Activated naive CD4-positive, alpha-beta T cell treated with anti-CD3 and anti-CD28 coated beads, Interleukin-2, amount 50 U/mL, for 72 hours (primary cell): ENCODE measurements around the gene MADD. TPM values are rescaled to one million over a fixed set of nuclear protein-coding genes. Genes with fewer than 3 reads are reported as not detected.

Experiments used
- ATAC-seq, 2 donors: fragments of 150-1000 bp; cut with Tn5 transposase; 2 replicates each; pipeline ENCODE4 v1.10.0; 2021; ENCODE audit warnings: mild to moderate bottlenecking in 2 of 2, moderate library complexity in 2 of 2
- DNase-seq, 2 donors: peaks; one replicate each; pipeline ENCODE4 v3.0.0; 2021 to 2022; ENCODE audit warnings: low spot score in 2 of 2
- H3K27ac Mint-ChIP-seq, 2 donors: one replicate each; pipeline ENCODE4 v1.8.0; 2022; ENCODE audit warnings: mild to moderate bottlenecking in 2 of 2, mixed read lengths in 2 of 2
- H3K36me3 Mint-ChIP-seq, 2 donors: one replicate each; pipeline ENCODE4 v1.8.0; 2022; ENCODE audit warnings: mixed read lengths in 2 of 2
- H3K9me3 Mint-ChIP-seq, 2 donors: one replicate each; pipeline ENCODE4 v1.8.0; 2022; ENCODE audit warnings: mixed read lengths in 2 of 2
- total RNA-seq, 2 donors: library from RNA; stranded (reverse); gene quantifications; one replicate each; pipeline ENCODE4 v1.2.3, GENCODE V29; 2022

The MADD gene
- total RNA-seq, 2 donors from 2014 or later, result 68.9 to 140 TPM

GRCh38 chr11:47352556-47352955, 82.6 kb downstream of the MADD start, which contains the start of gene MYBPC3:
Gene MYBPC3, minus strand, starts transcription at chr11:47352702. Its CDS starts 55 bp downstream, at chr11:47352647.
- Mint-ChIP-seq H3K27ac (peak within 1 kb of the TSS in 1 of 2 donors; percentile 44), H3K9me3 (no peaks in the 10 kb centered on the region), H3K36me3 (no peaks in the 10 kb centered on the region)
- ATAC-seq (no peak), DNase-seq (no peak)

DNA sequence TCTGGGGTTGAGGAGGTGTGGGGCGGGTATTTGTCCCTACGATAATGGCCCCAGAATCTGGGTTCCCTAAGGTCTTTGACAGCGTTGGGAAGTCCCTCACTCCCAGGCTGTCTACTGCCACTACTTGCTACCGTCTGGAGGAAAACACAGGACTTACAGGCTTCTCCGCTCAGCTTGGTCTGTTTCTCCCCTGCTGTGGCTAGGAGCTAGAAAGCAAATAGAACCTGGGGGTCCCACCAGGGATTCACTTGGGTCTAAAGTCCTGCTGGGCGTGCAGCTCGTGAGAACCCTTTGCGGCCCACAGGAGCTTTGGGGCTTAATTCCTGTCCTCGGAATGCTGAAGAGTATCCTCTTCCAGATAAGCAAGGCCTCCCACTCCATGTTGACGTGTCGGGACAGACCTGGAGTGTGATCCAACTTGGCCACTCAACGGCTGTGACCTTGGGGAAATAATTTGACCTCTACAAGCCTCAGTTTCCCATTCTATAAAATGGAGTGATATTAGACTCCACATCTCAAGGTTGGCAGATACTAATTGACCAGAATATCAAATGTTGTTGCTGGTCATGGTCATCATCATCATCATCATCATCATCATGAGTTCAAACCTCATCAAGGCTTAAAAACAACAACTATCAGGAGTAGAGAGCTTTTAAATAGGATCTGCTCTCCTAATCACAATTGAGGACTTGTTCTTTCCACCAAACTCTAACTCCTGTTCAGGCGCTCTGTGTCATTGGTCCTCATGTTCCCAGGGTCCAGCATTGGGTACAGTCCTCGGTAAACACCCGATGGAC, 84.2 kb downstream of the MADD start:
- H3K9me3 Mint-ChIP-seq, result no peaks in the 10 kb centered on the region
- DNase-seq (no peak), ATAC-seq (no peak)
- H3K36me3 Mint-ChIP-seq, result no peaks in the 10 kb centered on the region
- no peak overlapping the region for H3K27ac Mint-ChIP-seq

DNA sequence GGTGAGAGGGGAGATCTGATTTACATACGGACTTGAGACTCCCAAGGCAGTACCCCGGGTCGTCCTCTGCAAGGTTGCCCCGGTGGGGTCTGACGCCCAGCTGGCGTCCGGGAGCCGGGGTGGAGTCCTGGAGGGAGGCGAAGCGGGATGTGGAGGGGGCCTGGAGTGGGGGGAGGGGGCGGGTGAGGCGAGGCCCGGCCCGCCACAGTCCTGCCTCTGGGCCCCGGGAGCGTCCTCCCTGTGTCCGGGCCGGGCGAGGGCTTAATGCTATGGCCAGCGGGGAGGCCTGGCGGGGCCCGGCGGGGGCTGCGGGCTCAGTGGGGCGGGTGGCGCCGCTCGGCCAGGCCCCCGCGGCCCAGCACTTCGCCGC, 85.0 kb downstream of the MADD start:
- ATAC-seq, result no peak
- no peak for DNase-seq
- Mint-ChIP-seq H3K27ac (no peak overlapping the region), H3K9me3 (no peaks in the 10 kb centered on the region), H3K36me3 (no peaks in the 10 kb centered on the region)

DNA sequence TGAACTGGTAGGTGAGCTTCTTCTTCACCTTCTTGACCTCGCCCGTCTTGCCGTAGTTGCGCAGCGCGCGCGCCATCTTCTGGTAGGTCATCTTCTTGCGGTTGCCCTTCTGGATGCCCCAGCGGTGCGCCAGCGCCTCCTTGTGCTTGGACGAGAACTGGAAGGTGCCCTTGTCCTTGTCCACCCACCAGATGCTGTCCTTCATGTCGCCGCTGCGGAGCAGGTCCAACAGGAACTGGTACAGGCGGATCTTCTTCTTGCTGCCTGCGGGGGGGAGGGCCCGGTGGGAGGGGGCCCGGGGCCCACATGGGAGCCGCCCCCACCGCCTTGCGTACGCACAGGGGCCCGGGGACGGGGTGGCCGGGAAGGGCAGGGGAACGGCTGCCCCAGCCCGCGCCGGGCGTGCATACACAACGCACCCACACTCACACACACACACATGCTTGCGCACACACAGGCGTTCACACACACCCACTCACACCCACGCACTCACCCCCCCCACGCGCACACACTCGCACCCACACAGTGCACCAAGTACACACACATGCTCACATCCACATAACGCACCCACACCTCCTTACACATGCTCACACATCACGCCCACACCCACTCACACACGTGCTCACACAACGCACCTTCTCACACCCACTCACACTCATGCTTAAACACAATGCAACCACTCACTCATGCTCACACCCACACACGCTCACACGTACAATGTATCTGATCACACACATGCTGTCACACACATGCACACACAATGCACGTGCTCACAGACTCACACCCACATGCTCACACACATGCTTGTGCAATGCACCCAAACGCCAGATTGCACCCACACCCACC, 85.6 kb downstream of the MADD start:
- DNase-seq, result peak in 1 of 2 donors; percentile 73
- H3K9me3 Mint-ChIP-seq, result no peaks in the 10 kb centered on the region
- peak; percentile 28 to 65 for ATAC-seq
- H3K27ac Mint-ChIP-seq, result no peak overlapping the region
- H3K36me3 Mint-ChIP-seq, result no peaks in the 10 kb centered on the region

- Mint-ChIP-seq H3K36me3 (no peaks in the 10 kb centered on the region), H3K9me3 (no peaks in the 10 kb centered on the region), H3K27ac (no peak overlapping the region)
- no peak for DNase-seq
- ATAC-seq, result no peak
Measured at GRCh38 chr11:47356129-47356997, 86.4 kb downstream of the MADD start.

- no peak for DNase-seq
- H3K9me3 Mint-ChIP-seq, result no peaks in the 10 kb centered on the region
- H3K27ac Mint-ChIP-seq, result no peak overlapping the region
- no peaks in the 10 kb centered on the region for H3K36me3 Mint-ChIP-seq
- no peak for ATAC-seq
Measured at GRCh38 chr11:47356998-47357329, 87.0 kb downstream of the MADD start.

GRCh38 chr11:47357985-47358730, 88.2 kb downstream of the MADD start:
- DNase-seq (no peak), ATAC-seq (no peak)
- H3K9me3 Mint-ChIP-seq, result no peaks in the 10 kb centered on the region
- H3K36me3 Mint-ChIP-seq, result no peaks in the 10 kb centered on the region
- no peak overlapping the region for H3K27ac Mint-ChIP-seq

GRCh38 chr11:47358731-47359051, 88.8 kb downstream of the MADD start:
- Mint-ChIP-seq H3K27ac (no peak overlapping the region), H3K36me3 (no peaks in the 10 kb centered on the region), H3K9me3 (no peaks in the 10 kb centered on the region)
- DNase-seq (no peak), ATAC-seq (no peak)

DNA sequence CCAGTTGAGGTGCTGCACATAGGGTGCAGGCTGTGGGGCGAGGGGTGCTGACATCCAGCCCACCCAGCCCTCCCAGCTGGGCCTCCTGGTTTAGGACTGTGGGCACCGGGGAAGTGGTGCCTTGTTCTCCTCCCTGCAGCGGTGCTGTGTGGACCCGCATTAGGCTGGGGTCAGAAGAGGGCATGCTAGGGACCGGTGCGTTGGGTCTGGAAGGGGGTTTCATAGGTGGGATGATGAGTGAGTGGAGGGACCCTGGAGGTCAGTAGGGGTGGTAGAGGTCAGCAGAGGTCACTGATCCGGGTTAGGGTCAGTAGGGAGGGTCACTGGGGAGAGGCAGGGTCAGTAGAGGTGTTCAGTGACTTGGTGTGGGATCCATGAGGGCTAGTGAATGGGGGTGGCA, 89.2 kb downstream of the MADD start:
- H3K27ac Mint-ChIP-seq, result peak overlapping the region; percentile 50 to 75
- H3K9me3 Mint-ChIP-seq, result no peaks in the 10 kb centered on the region

DNA sequence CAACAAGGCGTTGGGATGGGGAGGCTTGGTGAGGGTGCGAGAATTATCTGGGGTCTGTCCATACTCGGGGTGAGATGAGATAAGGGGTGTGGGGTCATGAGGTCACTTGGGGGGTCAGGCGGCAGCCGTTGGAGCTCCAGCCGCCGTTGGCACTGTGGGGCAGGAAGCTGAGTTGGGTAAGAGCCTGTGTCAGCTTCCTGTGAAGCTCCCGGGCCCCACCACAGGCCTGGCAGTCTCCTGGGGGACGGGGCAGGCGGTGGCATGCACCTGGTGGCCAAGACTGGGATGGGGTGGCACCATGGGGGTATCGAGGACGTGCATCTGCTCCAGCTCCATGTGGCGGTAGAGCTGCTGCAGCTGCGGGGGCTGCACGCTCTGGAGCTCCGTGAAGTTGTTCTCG, 89.7 kb downstream of the MADD start:
- Mint-ChIP-seq H3K36me3 (no peaks in the 10 kb centered on the region), H3K9me3 (no peaks in the 10 kb centered on the region), H3K27ac (peak overlapping the region; percentile 50 to 75)
- ATAC-seq (peak in 1 of 2 donors; percentile 38), DNase-seq (no peak)

More for the DNA sequence above, 89.2 kb downstream of the MADD start:
- DNase-seq, result no peak
- ATAC-seq, result no peak
- no peaks in the 10 kb centered on the region for H3K36me3 Mint-ChIP-seq

GRCh38 chr11:47360341-47360740, 90.4 kb downstream of the MADD start:
- Mint-ChIP-seq H3K9me3 (no peaks in the 10 kb centered on the region), H3K27ac (no peak overlapping the region), H3K36me3 (no peaks in the 10 kb centered on the region)
- DNase-seq (no peak), ATAC-seq (no peak)

- no peak overlapping the region for H3K27ac Mint-ChIP-seq
- ATAC-seq (no peak), DNase-seq (no peak)
- no peaks in the 10 kb centered on the region for H3K36me3 Mint-ChIP-seq
- no peaks in the 10 kb centered on the region for H3K9me3 Mint-ChIP-seq
Measured at GRCh38 chr11:47361419-47361818, 91.5 kb downstream of the MADD start.

DNA sequence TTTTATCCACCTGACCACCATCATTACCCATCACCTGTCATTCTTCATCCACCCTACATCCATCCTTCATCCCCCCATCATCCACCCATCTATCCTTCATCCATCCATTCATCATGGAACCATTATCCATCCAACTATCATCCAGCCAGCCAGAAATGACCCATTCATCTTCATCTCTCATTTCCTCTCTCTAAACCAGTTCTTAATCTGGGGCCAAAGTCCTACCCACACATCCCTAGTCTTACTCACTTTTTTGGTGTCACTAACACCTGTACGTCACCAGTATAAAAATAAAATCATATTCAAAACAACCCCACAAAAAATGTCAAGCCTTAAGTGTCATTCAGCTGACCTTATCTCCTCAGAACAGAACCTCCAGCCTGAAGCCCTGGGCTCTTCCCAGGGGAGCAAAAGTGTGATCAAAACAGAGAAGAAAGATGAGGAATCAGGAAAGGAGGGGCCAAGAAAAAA, 96.1 kb downstream of the MADD start:
- H3K9me3 Mint-ChIP-seq, result no peaks in the 10 kb centered on the region
- ATAC-seq, result peak in 1 of 2 donors; percentile 32
- no peak for DNase-seq
- H3K36me3 Mint-ChIP-seq, result no peaks in the 10 kb centered on the region
- no peak overlapping the region for H3K27ac Mint-ChIP-seq

GRCh38 chr11:47369676-47370075, 99.7 kb downstream of the MADD start:
- Mint-ChIP-seq H3K36me3 (no peaks in the 10 kb centered on the region), H3K27ac (peak overlapping the region; percentile 50 to 65), H3K9me3 (no peaks in the 10 kb centered on the region)
- ATAC-seq (peak in 1 of 2 donors; percentile 68), DNase-seq (peak in 1 of 2 donors; percentile 25)

DNA sequence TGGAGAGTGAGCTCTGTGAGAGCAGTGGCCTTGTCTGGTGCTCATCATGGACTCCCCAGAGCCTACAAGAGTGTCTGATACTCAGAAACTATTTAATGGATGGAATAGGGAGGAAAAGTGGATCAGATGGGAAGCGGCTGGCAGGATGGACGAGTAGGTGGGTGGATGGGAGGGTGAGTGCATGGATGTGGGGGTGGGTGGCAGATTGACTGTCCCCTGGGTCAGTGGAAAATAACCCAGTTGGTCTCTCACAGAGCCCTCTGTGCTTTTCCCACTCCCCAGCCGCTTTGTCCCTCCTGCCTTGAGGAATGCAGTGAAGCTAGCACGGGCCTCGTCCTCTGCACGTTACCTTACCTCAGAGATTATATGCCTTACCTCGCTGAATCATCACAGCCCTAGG, 102.5 kb downstream of the MADD start:
- H3K36me3 Mint-ChIP-seq, result no peaks in the 10 kb centered on the region
- no peak overlapping the region for H3K27ac Mint-ChIP-seq
- ATAC-seq (no peak), DNase-seq (no peak)
- no peaks in the 10 kb centered on the region for H3K9me3 Mint-ChIP-seq
